Ectodermal cell (in vitro differentiated cells): Measurements from ENCODE around the gene GRM5.
"Not testable (repeated sequence)": the region's sequence is repeated elsewhere in the genome, so short reads cannot be mapped to it uniquely, and the experiment has no call there.

Experiments used
- H3K27ac ChIP-seq: 2 replicates; pipeline ENCODE4 v1.7.0; 2013; ENCODE audit warnings: mild to moderate bottlenecking, low read depth, low read length; ENCODE audit not compliant: insufficient read depth, poor library complexity, severe bottlenecking
- H3K27me3 ChIP-seq: 2 replicates; pipeline ENCODE4 v1.7.0; 2013; ENCODE audit warnings: mild to moderate bottlenecking, low read length; ENCODE audit not compliant: insufficient read depth, control insufficient read depth, poor library complexity, severe bottlenecking
- H3K36me3 ChIP-seq: one replicate; pipeline ENCODE4 v1.7.0; 2013; ENCODE audit warnings: low read length; ENCODE audit not compliant: control insufficient read depth, insufficient read depth
- H3K4me1 ChIP-seq: one replicate; pipeline ENCODE4 v1.7.0; 2013; ENCODE audit warnings: low read length; ENCODE audit not compliant: control insufficient read depth, insufficient read depth
- H3K4me3 ChIP-seq: 2 replicates; pipeline ENCODE4 v1.7.0; 2013; ENCODE audit warnings: low read depth, low read length, control low read depth; ENCODE audit not compliant: insufficient read depth
- H3K9me3 ChIP-seq: 2 replicates; pipeline ENCODE4 v1.7.0; 2013; ENCODE audit warnings: mild to moderate bottlenecking, low read length, moderate library complexity; ENCODE audit not compliant: control insufficient read depth
- WGBS, 2 experiments: methylation state at CpG; one replicate each; pipeline ENCODE4 v1.1.7; 2013; ENCODE audit warnings: missing lambda C conversion rate in 2 of 2; 5-methylcytosine and 5-hydroxymethylcytosine counted together

GRM5 gene

GRCh38 chr11:89052220-89052619 lies 13.6 kb downstream of the GRM5 start:
- 88 to 96% methylated on average over 2 to 4 of the region's 4 CpGs for WGBS, 2 experiments
- Histone ChIP-seq H3K9me3 (no peaks in the 10 kb centered on the region), H3K27me3 (no peaks in the 10 kb centered on the region), H3K27ac (no peak overlapping the region), H3K4me3 (no peak overlapping the region), H3K36me3 (no peaks in the 10 kb centered on the region), H3K4me1 (no peaks in the 10 kb centered on the region)

GRCh38 chr11:89047159-89047558 lies 18.6 kb downstream of the GRM5 start:
- H3K9me3 ChIP-seq, H3K27me3 ChIP-seq, H3K27ac ChIP-seq, H3K4me1 ChIP-seq, H3K36me3 ChIP-seq, H3K4me3 ChIP-seq: not testable (repeated sequence)
- WGBS, 2 experiments, result 88 to 92% methylated on average over 4 of the region's 4 CpGs

- not testable (repeated sequence) for H3K27ac ChIP-seq, H3K27me3 ChIP-seq, H3K9me3 ChIP-seq, H3K36me3 ChIP-seq, H3K4me1 ChIP-seq, H3K4me3 ChIP-seq
- 94 to 95% methylated on average over 4 to 6 of the region's 6 CpGs for WGBS, 2 experiments
Observed at GRCh38 chr11:89043861-89044588, 21.8 kb downstream of the GRM5 start.

- no CpG with 5 or more reads among the region's 2 CpGs for WGBS, 2 experiments
- not testable (repeated sequence) for H3K4me1 ChIP-seq, H3K27me3 ChIP-seq, H3K36me3 ChIP-seq, H3K9me3 ChIP-seq, H3K4me3 ChIP-seq, H3K27ac ChIP-seq
Observed at GRCh38 chr11:89029671-89030070, 36.1 kb downstream of the GRM5 start.

- 89 to 99% methylated on average over 2 of the region's 2 CpGs for WGBS, 2 experiments
- Histone ChIP-seq H3K4me3 (no peak overlapping the region), H3K9me3 (no peaks in the 10 kb centered on the region), H3K36me3 (no peaks in the 10 kb centered on the region), H3K27me3 (no peaks in the 10 kb centered on the region), H3K4me1 (no peaks in the 10 kb centered on the region), H3K27ac (no peak overlapping the region)
Observed at GRCh38 chr11:89021339-89021738, 44.4 kb downstream of the GRM5 start.

- H3K36me3 ChIP-seq, H3K4me1 ChIP-seq, H3K27ac ChIP-seq, H3K27me3 ChIP-seq, H3K4me3 ChIP-seq, H3K9me3 ChIP-seq: not testable (repeated sequence)
Observed at GRCh38 chr11:89019827-89020547, 45.8 kb downstream of the GRM5 start.

- Histone ChIP-seq H3K4me1 (no peaks in the 10 kb centered on the region), H3K9me3 (no peaks in the 10 kb centered on the region), H3K4me3 (no peak overlapping the region), H3K36me3 (no peaks in the 10 kb centered on the region), H3K27ac (no peak overlapping the region), H3K27me3 (no peaks in the 10 kb centered on the region)
Observed at GRCh38 chr11:89016214-89016613, 49.6 kb downstream of the GRM5 start.

GRCh38 chr11:89015614-89016013 lies 50.2 kb downstream of the GRM5 start:
- Histone ChIP-seq H3K36me3 (no peaks in the 10 kb centered on the region), H3K4me3 (no peak overlapping the region), H3K9me3 (no peaks in the 10 kb centered on the region), H3K4me1 (no peaks in the 10 kb centered on the region), H3K27me3 (no peaks in the 10 kb centered on the region), H3K27ac (no peak overlapping the region)
- WGBS, 2 experiments, result 89% methylated on average over 1 of the region's 1 CpG; no CpG with 5 or more reads in 1 of the 2 experiments

- not testable (repeated sequence) for H3K27me3 ChIP-seq, H3K4me1 ChIP-seq, H3K4me3 ChIP-seq, H3K36me3 ChIP-seq, H3K27ac ChIP-seq, H3K9me3 ChIP-seq
Observed at GRCh38 chr11:89000852-89001251, 64.9 kb downstream of the GRM5 start.

- H3K4me1 ChIP-seq, result no peaks in the 10 kb centered on the region
- H3K36me3 ChIP-seq, result no peaks in the 10 kb centered on the region
- H3K9me3 ChIP-seq, result no peaks in the 10 kb centered on the region
- WGBS, 2 experiments, result 77 to 80% methylated on average over 2 of the region's 2 CpGs
- H3K4me3 ChIP-seq, result no peak overlapping the region
- no peaks in the 10 kb centered on the region for H3K27me3 ChIP-seq
- no peak overlapping the region for H3K27ac ChIP-seq
Observed at GRCh38 chr11:88979641-88980040, 86.1 kb downstream of the GRM5 start.
